Fibroblast of skin of abdomen (primary cell): ENCODE measurements around the gene ATP11B. TPM values are rescaled to one million over a fixed set of nuclear protein-coding genes. Genes with fewer than 3 reads are reported as not detected.

Experiments
- DNase-seq: peaks from one replicate; pipeline ENCODE4 v3.0.0-alpha.2; 2013
- polyA plus RNA-seq, 2 experiments: library from polyadenylated mRNA; unstranded; fragments of 120-200 nt; gene quantifications; one replicate each; pipeline ENCODE4 v1.2.1, GENCODE V29; 2013; ENCODE audit not compliant: insufficient read length in 2 of 2

ATP11B gene
- polyA plus RNA-seq (2013, experiment 1 of 2; ENCODE audit: insufficient read length) = 31.2 TPM
- 29.6 TPM for polyA plus RNA-seq (2013, experiment 2 of 2; ENCODE audit: insufficient read length)

- peak; percentile 49 for DNase-seq
Observed at GRCh38 chr3:182792901-182793662, at the start of gene ATP11B. Gene ATP11B, plus strand, starts transcription at chr3:182793504. Its CDS starts 256 bp downstream, at chr3:182793760.

DNA sequence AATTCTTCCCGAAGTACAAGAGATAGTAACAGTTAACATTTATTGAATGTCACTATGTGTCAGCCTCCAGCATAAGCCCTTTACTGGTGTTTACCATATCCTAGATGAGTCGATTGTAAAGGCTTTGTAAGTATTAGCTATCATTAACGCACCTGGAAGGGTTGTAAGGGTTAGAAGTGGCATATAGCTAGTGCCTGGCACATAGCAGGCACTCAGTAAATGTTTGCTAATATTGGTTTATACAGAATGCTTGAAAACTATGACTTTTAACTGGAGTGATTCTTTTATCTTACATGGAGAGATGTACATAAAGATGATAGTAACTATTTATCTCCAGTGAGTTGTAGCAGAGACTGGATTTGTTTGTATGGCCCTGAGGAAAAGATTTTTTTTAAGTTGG lies 46.3 kb upstream of the ATP11B start:
- DNase-seq = no peak

DNA sequence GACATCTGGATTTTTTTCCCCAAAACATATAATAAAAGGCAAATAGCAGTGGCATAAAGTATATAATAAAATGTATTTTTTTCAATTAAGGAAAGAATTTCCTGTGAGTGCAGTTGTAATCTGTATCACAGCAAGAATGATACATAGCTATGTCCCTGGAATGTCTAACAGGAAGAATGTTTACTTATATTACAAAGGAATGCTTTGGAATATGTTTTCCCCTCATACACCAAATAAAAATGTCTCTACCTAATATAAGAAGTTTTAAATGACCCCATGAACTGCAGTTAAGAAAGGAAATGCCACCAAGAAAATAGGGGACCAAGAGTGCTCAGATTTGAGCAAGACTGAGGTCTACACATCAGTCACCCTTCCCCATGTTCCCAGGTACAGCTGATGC lies 38.0 kb upstream of the ATP11B start:
- DNase-seq = peak; percentile 30

DNA sequence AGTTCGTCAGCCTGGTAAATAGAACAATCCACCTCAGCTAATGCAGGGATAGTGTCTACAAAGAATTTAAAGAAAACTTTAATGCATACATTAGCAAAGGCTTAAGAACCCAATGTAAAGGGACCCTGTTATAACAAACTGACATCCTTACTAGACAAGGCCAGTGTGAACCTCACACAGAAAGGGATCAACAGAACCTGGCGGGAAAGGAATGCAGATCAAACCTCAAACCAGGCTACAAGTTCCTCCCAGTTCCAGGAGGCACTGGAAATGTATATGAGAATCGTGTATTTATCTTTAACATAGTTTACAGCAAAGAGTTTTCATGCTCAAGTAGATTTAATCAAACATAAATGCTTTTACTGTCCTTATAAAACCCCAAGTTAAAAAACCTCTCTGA lies 37.6 kb upstream of the ATP11B start:
- DNase-seq = peak; percentile 20

DNA sequence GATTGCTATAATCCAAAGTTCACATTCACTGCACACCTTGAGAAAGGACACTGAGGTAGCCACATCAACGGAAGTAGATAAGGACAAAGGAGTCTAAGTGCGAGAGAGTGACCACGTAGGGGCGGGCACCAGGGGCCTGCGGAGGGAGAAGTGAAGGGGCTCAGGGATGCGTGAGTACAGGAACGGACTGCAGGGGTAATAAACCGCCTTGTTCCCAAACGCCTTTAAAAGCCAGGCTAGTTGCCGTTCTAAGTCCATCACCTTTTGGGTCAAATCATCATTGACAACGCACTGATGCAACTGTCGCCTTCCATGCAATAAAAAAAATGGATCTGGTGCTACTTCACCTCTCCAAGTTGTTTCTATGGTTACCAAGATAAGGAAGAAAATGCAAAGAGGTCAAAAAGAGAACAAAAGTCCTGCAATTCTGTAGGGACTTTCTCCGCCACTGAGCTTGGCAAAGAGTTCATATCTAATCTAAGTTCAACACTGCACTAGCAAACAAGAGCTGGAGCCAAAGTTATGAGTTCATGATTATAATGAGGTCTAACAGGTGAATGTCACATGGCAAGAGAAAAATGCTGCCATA lies 32.6 kb upstream of the ATP11B start:
- DNase-seq = no peak

- DNase-seq = no peak
Observed at GRCh38 chr3:182763896-182764295, 29.4 kb upstream of the ATP11B start.

GRCh38 chr3:182765287-182765686 lies 28.0 kb upstream of the ATP11B start:
- no peak for DNase-seq

DNA sequence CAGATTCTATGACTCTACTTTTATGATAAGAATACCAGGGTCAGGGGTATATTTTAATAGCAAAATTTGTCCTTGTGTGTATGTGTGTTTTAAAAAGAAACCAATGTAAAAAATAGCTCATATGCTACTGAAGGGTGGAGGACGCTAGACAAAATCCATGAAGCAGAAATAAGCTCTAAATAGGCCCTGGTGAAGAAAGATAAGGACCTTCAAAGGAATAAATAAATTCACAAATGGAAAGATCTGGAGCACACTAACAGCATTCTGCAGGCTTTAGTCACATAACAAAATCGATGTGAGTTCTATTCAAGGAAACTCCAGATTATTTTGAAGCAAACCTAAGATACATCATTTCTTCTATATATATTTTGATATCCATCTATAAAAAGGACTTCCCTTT lies 27.2 kb upstream of the ATP11B start:
- DNase-seq = no peak

GRCh38 chr3:182768413-182768812 lies 24.9 kb upstream of the ATP11B start:
- no peak for DNase-seq

DNA sequence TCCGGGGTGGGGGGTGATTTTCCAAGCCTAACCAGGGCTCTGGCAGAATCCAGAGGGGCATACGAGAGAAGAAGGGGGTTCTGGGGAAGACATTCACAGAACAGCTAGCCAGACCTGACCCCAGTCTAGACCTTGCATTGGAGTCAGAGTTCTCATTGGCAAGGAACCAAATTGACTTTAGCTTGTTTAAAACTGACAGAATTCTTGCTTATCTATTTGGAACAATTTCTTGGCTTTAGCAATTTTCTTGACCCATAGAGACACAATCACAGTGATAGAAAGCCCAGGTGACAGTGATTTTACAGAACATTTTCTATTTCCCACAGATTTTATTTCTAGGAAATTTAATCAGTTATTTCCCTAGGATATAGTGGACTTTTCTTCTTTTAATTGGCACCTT lies 23.6 kb upstream of the ATP11B start:
- DNase-seq = no peak

- DNase-seq = no peak
Observed at GRCh38 chr3:182782149-182782548, 11.2 kb upstream of the ATP11B start.

GRCh38 chr3:182783106-182783505 lies 10.2 kb upstream of the ATP11B start:
- no peak for DNase-seq

GRCh38 chr3:182784542-182784941 lies 8.8 kb upstream of the ATP11B start:
- DNase-seq = no peak

- DNase-seq = no peak
Observed at GRCh38 chr3:182785142-182785541, 8.2 kb upstream of the ATP11B start.

DNA sequence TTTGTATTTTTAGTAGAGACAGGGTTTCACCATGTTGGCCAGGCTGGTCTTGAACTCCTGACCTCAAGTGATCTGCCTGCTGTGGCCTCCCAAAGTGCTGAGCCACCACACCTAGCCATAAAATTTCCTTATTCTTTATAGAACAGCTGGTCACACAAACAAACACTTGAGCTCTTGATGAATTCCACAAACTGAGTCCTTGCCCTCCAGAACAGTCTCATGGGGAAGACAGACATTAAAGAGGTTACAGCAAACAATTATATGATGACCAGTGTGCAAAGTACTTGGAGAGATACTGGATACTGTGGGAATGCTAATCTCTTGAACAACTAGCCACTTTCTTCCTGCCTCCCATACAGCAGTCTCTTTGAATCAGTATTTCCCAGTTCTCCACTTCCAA lies 7.5 kb upstream of the ATP11B start:
- no peak for DNase-seq

GRCh38 chr3:182786564-182787196 lies 6.6 kb upstream of the ATP11B start:
- no peak for DNase-seq

GRCh38 chr3:182787302-182788036 lies 5.8 kb upstream of the ATP11B start:
- peak; percentile 81 for DNase-seq

DNA sequence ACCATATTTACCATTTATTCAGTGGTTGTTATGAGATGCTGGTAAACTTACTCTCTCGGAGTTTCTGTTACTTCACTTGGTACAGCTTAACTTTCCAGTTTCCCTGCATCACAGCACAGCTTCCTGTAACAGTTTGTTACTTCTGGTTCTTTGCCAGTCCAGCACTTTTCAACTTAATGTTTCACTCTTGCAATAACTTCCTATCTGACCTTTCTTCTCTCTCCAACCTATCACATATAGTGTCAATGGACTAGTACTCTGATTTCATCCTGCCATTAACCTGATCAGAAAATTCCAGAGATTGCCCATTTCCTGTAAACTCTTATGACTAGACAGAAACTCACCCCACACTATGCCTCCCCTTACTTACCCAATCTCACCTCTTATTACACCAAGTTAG lies 3.9 kb upstream of the ATP11B start:
- DNase-seq = no peak

DNA sequence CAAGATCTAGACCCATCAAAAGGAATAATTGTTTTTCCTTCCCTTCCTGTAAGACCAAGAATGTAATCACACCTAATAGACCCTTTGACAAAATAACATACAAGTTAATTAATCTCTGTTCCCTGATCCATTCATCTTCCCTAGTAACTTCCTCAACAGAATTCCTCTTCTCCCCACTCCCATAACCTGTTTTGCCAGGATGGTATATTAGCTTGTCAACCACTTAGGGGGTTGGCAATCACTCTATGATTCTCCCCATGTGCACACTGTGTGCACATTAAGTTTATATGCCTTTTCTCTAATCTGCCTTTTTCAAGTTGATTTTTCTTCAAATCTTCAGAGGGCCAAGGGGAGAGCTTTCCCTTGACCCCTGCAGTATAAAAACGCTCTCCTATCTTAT lies 2.7 kb upstream of the ATP11B start:
- no peak for DNase-seq

GRCh38 chr3:182793663-182794454 lies 555 bp downstream of the ATP11B start:
- peak; percentile 33 for DNase-seq

DNA sequence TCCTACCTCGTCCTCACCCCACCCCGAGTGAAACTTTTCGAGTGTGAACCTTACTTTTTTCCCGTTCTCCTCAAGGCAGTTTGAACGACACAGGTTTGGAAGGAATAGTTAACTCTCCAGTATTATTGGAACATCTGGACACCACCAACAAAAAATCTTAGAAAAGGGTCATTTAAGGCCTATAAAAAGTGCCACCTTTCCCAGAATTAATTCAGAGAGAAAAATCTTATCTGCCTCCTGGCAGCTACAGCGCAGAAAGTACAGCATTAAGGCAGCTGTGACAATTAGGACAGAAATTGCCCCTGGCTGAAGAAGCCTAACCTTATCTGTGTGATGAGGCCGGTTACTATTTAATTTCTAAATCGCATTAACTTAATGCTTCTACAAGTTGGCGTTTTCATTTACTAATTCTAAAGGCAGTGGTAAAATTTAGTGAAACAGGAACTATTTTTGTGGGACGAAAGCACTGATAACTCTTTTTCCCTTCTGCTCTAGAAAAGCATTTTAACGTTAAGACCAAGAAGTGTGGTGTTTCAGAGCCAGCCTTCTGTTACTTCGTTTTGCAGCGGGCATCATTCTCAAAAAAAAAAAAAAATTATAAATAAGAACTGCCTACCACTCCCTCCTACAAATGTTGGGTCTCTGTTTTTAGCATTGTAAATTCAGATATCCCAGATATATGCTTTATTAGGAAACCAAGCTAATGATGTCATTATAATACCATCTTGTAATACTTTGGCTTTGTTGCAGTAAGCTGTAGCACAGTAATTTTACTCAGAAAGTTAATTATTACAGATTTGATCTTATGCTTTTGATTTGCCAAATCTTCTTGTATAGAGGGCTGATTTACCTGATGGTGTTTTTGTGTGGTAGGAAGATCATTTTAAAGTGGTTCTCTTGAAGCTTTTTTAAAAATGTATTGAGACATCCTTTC lies 1.4 kb downstream of the ATP11B start:
- DNase-seq = no peak
